ENCODE data around the gene SMAD6. TPM values are rescaled to one million over a fixed set of nuclear protein-coding genes. Genes with fewer than 3 reads are reported as not detected.

The SMAD6 gene
- total and polyA plus RNA-seq, 2 experiments from 2014 or later = 1.6 to 15.7 TPM

DNA sequence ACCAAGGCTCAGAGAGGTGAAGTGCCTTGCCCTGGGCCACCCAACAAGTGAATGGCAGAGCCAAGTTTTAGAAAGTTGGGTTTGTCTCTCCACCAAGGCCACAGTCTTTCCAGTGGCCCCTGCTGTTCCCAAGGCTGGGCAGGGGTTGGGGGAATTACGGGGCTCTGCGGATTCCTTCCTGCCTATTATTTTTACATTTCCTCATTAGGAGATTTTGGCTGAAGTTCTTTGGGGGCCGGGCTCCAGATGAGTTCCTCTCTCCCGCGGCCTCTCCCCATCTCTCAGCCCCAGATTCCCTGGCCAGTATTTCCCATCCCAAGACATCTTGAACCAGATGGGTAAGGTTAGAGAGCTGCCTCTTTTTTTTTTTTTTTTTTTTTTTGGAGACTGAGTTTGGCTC lies 44.0 kb upstream of the SMAD6 start (continued):
- TF ChIP-seq CTCF (conservative IDR thresholded peaks at IDR 0.05; ENCODE audit: low read depth in 2 of 2) (no peak), ZNF331 (CRISPR knock-in tag; IDR thresholded peaks at IDR 0.05; ENCODE audit: low read depth) (no peak), JUNB (IDR thresholded peaks at IDR 0.05; ENCODE audit: unreplicated experiment) (no peak)
- TF ChIP-seq, protein P1, sequence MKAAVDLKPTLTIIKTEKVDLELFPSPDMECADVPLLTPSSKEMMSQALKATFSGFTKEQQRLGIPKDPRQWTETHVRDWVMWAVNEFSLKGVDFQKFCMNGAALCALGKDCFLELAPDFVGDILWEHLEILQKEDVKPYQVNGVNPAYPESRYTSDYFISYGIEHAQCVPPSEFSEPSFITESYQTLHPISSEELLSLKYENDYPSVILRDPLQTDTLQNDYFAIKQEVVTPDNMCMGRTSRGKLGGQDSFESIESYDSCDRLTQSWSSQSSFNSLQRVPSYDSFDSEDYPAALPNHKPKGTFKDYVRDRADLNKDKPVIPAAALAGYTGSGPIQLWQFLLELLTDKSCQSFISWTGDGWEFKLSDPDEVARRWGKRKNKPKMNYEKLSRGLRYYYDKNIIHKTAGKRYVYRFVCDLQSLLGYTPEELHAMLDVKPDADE (IDR thresholded peaks at IDR 0.05) = no peak

GRCh38 chr15:66658855-66659254 lies 43.2 kb upstream of the SMAD6 start:
- H2AFZ ChIP-seq = no peak overlapping the region
- no peaks in the 10 kb centered on the region for H3K36me3 ChIP-seq (ENCODE audit: insufficient read depth)
- H4K20me1 ChIP-seq (replicated peaks; ENCODE audit: insufficient read depth) = no peaks in the 10 kb centered on the region
- TF ChIP-seq NANOG (IDR thresholded peaks at IDR 0.05; ENCODE audit: borderline replicate concordance) (no peak), ZNF331 (CRISPR knock-in tag; IDR thresholded peaks at IDR 0.05; ENCODE audit: low read depth) (no peak), JUNB (IDR thresholded peaks at IDR 0.05; ENCODE audit: unreplicated experiment) (no peak), ZNF462 (CRISPR knock-in tag; IDR thresholded peaks at IDR 0.05) (no peak), POLR2AphosphoS5 (IDR thresholded peaks at IDR 0.05; ENCODE audit: low read depth) (no peak), STAT1 (IDR thresholded peaks at IDR 0.05; ENCODE audit: unreplicated experiment) (no peak)
- H3K4me2 ChIP-seq = no peak overlapping the region
- H3K4me3 ChIP-seq = no peak overlapping the region
- no peak overlapping the region for H3K27ac ChIP-seq (ENCODE audit: low read depth)
- H3F3A ChIP-seq (replicated peaks; ENCODE audit: low read depth) = peaks cover 7% of the 10 kb centered on the region; the same call in 1 of the 2 replicates
- Mint-ChIP-seq H3K27me3 (ENCODE audit: insufficient read depth, low read depth, poor library complexity) (peaks cover 24% of the 10 kb centered on the region), H3K4me3 (no peak overlapping the region), H3K27ac (no peak overlapping the region), H3K4me1 (peaks cover 37% of the 10 kb centered on the region), H3K36me3 (ENCODE audit: low read depth) (no peaks in the 10 kb centered on the region), H3K9me3 (no peaks in the 10 kb centered on the region; the same call in 2 of the 3 replicates)
- no peak for DNase-seq (ENCODE audit: low spot score)
- H3K4me1 ChIP-seq (ENCODE audit: insufficient read depth) = peaks cover 39% of the 10 kb centered on the region
- no peaks in the 10 kb centered on the region for H3K27me3 ChIP-seq (ENCODE audit: insufficient read depth)
- ATAC-seq = no peak
- no peaks in the 10 kb centered on the region for H3K9me2 ChIP-seq (ENCODE audit: insufficient read depth)
- no peaks in the 10 kb centered on the region for H3K79me2 ChIP-seq (replicated peaks; ENCODE audit: insufficient read depth)
